Thyroid gland (tissue), 4 donors: ENCODE results near the gene PSMD5.

Experiments
- POLR2A ChIP-seq, 2 donors: fragments of 450-650 bp; IDR thresholded peaks; one replicate each; pipeline ENCODE4 v1.6.1; 2017; ENCODE audit warnings: antibody characterized with exemption in 2 of 2, mild to moderate bottlenecking in 2 of 2, moderate library complexity in 1 of 2
- TF ChIP-seq, protein P1 (sequence below), 6 experiments: fragments of 200-600 bp in 3 of 6; fragments of 450-650 bp in 3 of 6; sonication (generic) in 3 of 6; IDR thresholded peaks; one replicate each; pipeline ENCODE4 v1.5.1; 2016 to 2019; ENCODE audit warnings: antibody characterized with exemption in 6 of 6, mild to moderate bottlenecking in 2 of 6, inconsistent platforms in 1 of 6, moderate library complexity in 1 of 6

DNA sequence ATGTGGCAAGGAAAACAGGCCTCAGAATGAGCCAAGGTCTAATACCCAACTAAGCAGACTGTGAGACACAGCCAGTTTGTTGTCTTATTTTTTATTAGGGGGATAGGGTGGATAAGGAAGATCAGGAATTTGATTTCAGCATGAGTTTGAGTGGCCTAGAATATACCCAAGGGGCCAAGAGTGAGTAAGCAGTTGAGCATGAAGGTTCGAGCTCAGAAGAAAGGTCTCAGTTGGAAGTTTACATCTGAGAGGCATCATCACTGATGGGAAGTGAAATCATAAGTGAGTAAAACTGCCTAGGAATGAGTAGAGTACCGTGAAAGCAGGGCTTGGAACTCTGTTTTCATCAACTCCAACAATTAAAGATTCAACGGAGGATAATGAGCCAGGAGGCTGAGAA lies 12.6 kb downstream of the PSMD5 start:
- no peak for TF ChIP-seq POLR2A (IDR thresholded peaks at IDR 0.05)
- TF ChIP-seq, protein P1, sequence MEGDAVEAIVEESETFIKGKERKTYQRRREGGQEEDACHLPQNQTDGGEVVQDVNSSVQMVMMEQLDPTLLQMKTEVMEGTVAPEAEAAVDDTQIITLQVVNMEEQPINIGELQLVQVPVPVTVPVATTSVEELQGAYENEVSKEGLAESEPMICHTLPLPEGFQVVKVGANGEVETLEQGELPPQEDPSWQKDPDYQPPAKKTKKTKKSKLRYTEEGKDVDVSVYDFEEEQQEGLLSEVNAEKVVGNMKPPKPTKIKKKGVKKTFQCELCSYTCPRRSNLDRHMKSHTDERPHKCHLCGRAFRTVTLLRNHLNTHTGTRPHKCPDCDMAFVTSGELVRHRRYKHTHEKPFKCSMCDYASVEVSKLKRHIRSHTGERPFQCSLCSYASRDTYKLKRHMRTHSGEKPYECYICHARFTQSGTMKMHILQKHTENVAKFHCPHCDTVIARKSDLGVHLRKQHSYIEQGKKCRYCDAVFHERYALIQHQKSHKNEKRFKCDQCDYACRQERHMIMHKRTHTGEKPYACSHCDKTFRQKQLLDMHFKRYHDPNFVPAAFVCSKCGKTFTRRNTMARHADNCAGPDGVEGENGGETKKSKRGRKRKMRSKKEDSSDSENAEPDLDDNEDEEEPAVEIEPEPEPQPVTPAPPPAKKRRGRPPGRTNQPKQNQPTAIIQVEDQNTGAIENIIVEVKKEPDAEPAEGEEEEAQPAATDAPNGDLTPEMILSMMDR (IDR thresholded peaks at IDR 0.05) = no peak
